ENCODE measurements around the gene STXBP6.

STXBP6 gene

GRCh38 chr14:25089496-25089895, 39.5 kb upstream of the STXBP6 start (continued):
- TF ChIP-seq PATZ1 (CRISPR knock-in tag; IDR thresholded peaks at IDR 0.05; ENCODE audit: borderline replicate concordance) (no peak), PPARA (CRISPR knock-in tag; IDR thresholded peaks at IDR 0.05; ENCODE audit: borderline replicate concordance) (no peak), ZNF70 (CRISPR knock-in tag; IDR thresholded peaks at IDR 0.05) (no peak)

GRCh38 chr14:25086821-25087396, 37.0 kb upstream of the STXBP6 start:
- TF ChIP-seq TSHZ2 (CRISPR knock-in tag; IDR thresholded peaks at IDR 0.05) (no peak), PATZ1 (CRISPR knock-in tag; IDR thresholded peaks at IDR 0.05; ENCODE audit: borderline replicate concordance) (no peak), CSDC2 (CRISPR knock-in tag; IDR thresholded peaks at IDR 0.05) (no peak), CREB5 (CRISPR knock-in tag; IDR thresholded peaks at IDR 0.05; ENCODE audit: low read depth) (no peak), POU6F1 (CRISPR knock-in tag; IDR thresholded peaks at IDR 0.05; ENCODE audit: borderline replicate concordance, low read depth) (no peak), RARB (CRISPR knock-in tag; IDR thresholded peaks at IDR 0.05) (no peak), TCF4 (CRISPR knock-in tag; IDR thresholded peaks at IDR 0.05; ENCODE audit: borderline replicate concordance) (no peak), TOX (CRISPR knock-in tag; IDR thresholded peaks at IDR 0.05; ENCODE audit: borderline replicate concordance) (no peak), ZNF8 (CRISPR knock-in tag; IDR thresholded peaks at IDR 0.05) (no peak), ZNF565 (CRISPR knock-in tag; conservative IDR thresholded peaks at IDR 0.05; ENCODE audit: low read depth) (no peak), ESRRG (CRISPR knock-in tag; IDR thresholded peaks at IDR 0.05) (no peak), BACH2 (CRISPR knock-in tag; IDR thresholded peaks at IDR 0.05; ENCODE audit: borderline replicate concordance) (no peak), CSRNP3 (CRISPR knock-in tag; IDR thresholded peaks at IDR 0.05) (no peak), SNAI2 (CRISPR knock-in tag; IDR thresholded peaks at IDR 0.05) (no peak), OSR1 (CRISPR knock-in tag; IDR thresholded peaks at IDR 0.05) (no peak), ZFP30 (CRISPR knock-in tag; IDR thresholded peaks at IDR 0.05) (no peak), GLIS3 (CRISPR knock-in tag; IDR thresholded peaks at IDR 0.05) (no peak), PPARA (CRISPR knock-in tag; IDR thresholded peaks at IDR 0.05; ENCODE audit: borderline replicate concordance) (no peak)
- ATAC-seq = no peak

- no peak for ATAC-seq
- TF ChIP-seq CSDC2 (CRISPR knock-in tag; IDR thresholded peaks at IDR 0.05) = no peak
- TF ChIP-seq ZNF70 (CRISPR knock-in tag; IDR thresholded peaks at IDR 0.05) = no peak
- TF ChIP-seq ISL1 (CRISPR knock-in tag; IDR thresholded peaks at IDR 0.05) = no peak
- no peak for TF ChIP-seq BACH2 (CRISPR knock-in tag; IDR thresholded peaks at IDR 0.05; ENCODE audit: borderline replicate concordance)
- TF ChIP-seq ZFP3 (CRISPR knock-in tag; IDR thresholded peaks at IDR 0.05) = no peak
- TF ChIP-seq ZC3H10 (CRISPR knock-in tag; IDR thresholded peaks at IDR 0.05) = no peak
- no peak for TF ChIP-seq SNAI2 (CRISPR knock-in tag; IDR thresholded peaks at IDR 0.05)
- TF ChIP-seq TOX (CRISPR knock-in tag; IDR thresholded peaks at IDR 0.05; ENCODE audit: borderline replicate concordance) = no peak
- TF ChIP-seq RARB (CRISPR knock-in tag; IDR thresholded peaks at IDR 0.05) = no peak
These were observed 36.1 kb upstream of the STXBP6 start for GRCh38 chr14:25086081-25086480.
